Measurements from ENCODE around the gene TCEA2.

Gene TCEA2

GRCh38 chr20:64049878-64050260 lies 13.1 kb upstream of the TCEA2 start:
- TF ChIP-seq CTCF (IDR thresholded peaks at IDR 0.05; ENCODE audit: borderline replicate concordance, control extremely low read depth, extremely low read depth, insufficient read depth, missing control alignments), result no peak
- DNase-seq (ENCODE audit: low spot score), result no peak
- in situ Hi-C loops (cut with MboI; ENCODE audit: low sequenced_read_pairs, unreplicated experiment), result no loop called here

GRCh38 chr20:64050261-64051032 lies 12.6 kb upstream of the TCEA2 start:
- TF ChIP-seq CTCF (IDR thresholded peaks at IDR 0.05; ENCODE audit: borderline replicate concordance, control extremely low read depth, extremely low read depth, insufficient read depth, missing control alignments), result no peak
- DNase-seq (ENCODE audit: low spot score), result no peak
- in situ Hi-C loops (cut with MboI; ENCODE audit: low sequenced_read_pairs, unreplicated experiment), result no loop called here

GRCh38 chr20:64051033-64051452 lies 12.0 kb upstream of the TCEA2 start:
- TF ChIP-seq CTCF (IDR thresholded peaks at IDR 0.05; ENCODE audit: borderline replicate concordance, control extremely low read depth, extremely low read depth, insufficient read depth, missing control alignments), result no peak
- in situ Hi-C loops (cut with MboI; ENCODE audit: low sequenced_read_pairs, unreplicated experiment), result no loop called here
- no peak for DNase-seq (ENCODE audit: low spot score)

DNA sequence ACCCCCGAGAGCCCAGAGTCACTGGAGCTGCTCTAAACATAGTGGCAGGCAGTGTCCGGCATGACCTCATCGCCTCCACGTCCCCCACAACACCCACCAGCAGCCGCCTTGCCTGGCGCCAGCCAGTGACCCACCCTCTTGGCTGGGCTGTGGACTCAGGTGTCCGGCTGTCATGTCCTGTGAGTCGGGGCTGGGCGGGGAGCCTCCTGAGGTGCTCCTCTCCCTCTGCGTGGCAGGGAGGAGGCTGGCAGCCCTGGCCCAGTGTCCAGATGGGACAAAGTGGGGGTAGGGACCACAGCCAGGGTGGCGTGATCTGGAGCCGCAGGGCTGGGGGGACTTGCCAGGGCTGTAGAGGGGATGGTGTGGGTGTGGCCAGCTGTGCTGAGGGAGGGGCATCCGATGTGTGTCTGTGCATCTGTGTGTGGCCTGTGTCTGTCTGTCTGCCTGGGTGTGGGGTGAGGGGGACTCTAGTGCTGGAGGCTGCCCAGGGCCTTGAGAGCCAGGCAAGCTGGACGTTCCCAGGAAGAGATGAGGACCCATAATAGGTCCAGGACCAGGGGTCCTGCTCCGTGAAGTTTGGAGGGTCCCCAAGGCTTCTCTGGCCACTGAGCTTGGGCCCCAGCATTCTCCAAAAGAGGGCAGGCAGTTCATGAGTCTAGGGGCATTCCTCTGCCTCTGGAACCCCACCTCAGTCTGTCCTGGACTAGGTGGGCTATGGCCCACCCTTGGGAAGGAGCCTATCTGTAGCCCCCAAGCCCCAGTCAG lies 11.3 kb upstream of the TCEA2 start:
- no peak for TF ChIP-seq CTCF (IDR thresholded peaks at IDR 0.05; ENCODE audit: borderline replicate concordance, control extremely low read depth, extremely low read depth, insufficient read depth, missing control alignments)
- DNase-seq (ENCODE audit: low spot score), result no peak
- in situ Hi-C loops (cut with MboI; ENCODE audit: low sequenced_read_pairs, unreplicated experiment), result no loop called here

DNA sequence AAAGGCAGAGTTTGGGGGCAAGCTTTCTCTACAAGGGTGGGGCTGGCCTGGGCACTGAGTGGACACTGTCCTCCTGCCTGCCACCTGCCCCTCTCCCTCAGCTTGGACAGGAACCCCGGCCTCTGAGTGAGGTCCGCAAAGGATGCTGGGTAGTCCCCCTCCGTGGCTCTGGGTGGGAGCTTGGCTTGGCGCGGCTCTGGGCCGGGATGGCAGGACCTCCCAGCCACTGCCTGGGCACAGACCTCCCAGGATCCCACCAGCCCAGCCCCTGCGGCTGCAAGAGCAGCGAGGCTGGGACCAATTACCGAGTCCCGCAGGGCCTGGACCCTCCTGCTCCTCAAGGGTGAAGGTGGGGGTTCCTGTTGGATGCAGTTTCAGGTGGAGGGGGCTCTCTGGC lies 10.7 kb upstream of the TCEA2 start:
- in situ Hi-C loops (cut with MboI; ENCODE audit: low sequenced_read_pairs, unreplicated experiment), result no loop called here
- TF ChIP-seq CTCF (IDR thresholded peaks at IDR 0.05; ENCODE audit: borderline replicate concordance, control extremely low read depth, extremely low read depth, insufficient read depth, missing control alignments), result no peak
- no peak for DNase-seq (ENCODE audit: low spot score)

- TF ChIP-seq CTCF (IDR thresholded peaks at IDR 0.05; ENCODE audit: borderline replicate concordance, control extremely low read depth, extremely low read depth, insufficient read depth, missing control alignments), result no peak
- no peak for DNase-seq (ENCODE audit: low spot score)
- in situ Hi-C loops (cut with MboI; ENCODE audit: low sequenced_read_pairs, unreplicated experiment), result no loop called here
Measured at GRCh38 chr20:64052987-64053840, 9.8 kb upstream of the TCEA2 start.

Measured in GM13976 (cell line).